Measurements from ENCODE around the gene RHD. TPM values are rescaled to one million over a fixed set of nuclear protein-coding genes. Genes with fewer than 3 reads are reported as not detected.

Gene RHD
- total and polyA plus RNA-seq, 2 of the 4 experiments (the other 2 are of a cell fraction) = not detected

GRCh38 chr1:25343872-25344271 is 71.6 kb downstream of the RHD start:
- peak overlapping the region; percentile 60; the same call in 1 of the 2 replicates for H3K4me2 ChIP-seq (ENCODE audit: low read depth, low read length)
- no peak overlapping the region for H3K9ac ChIP-seq (ENCODE audit: low read depth, low read length)
- no CpG with 5 or more reads among the region's 4 CpGs for WGBS, 2 experiments (ENCODE audit: extremely low coverage in 2 of 2, insufficient read length in 1 of 2)
- no peak overlapping the region for H4K5ac ChIP-seq (ENCODE audit: low read depth, low read length)
- TF ChIP-seq POLR2A (IDR thresholded peaks at IDR 0.05; ENCODE audit: low read depth, low read length) (no peak), USF2 (IDR thresholded peaks at IDR 0.05; ENCODE audit: low read depth, low read length) (no peak), FOS (IDR thresholded peaks at IDR 0.05; ENCODE audit: low read depth, low read length) (no peak; the same call in none of the 2 replicates), SMC3 (IDR thresholded peaks at IDR 0.05; ENCODE audit: low read depth, low read length) (0 out of 2 replicates have a peak, but pooled peaks have one; percentile 15), CEBPB (IDR thresholded peaks at IDR 0.05; ENCODE audit: low read depth, low read length) (peak; percentile 72), MXI1 (IDR thresholded peaks at IDR 0.05; ENCODE audit: borderline replicate concordance, low read depth, low read length) (0 out of 2 replicates have a peak, but pooled peaks have one; percentile 38), RFX5 (IDR thresholded peaks at IDR 0.05; ENCODE audit: low read depth, low read length) (no peak), NFE2L2 (IDR thresholded peaks at IDR 0.05; ENCODE audit: low read depth, low read length) (no peak), RCOR1 (IDR thresholded peaks at IDR 0.05; ENCODE audit: insufficient replicate concordance, low read length) (peak; percentile 65), RAD21 (IDR thresholded peaks at IDR 0.05; ENCODE audit: low read length) (no peak)
- peaks cover 25% of the 10 kb centered on the region for H4K20me1 ChIP-seq (ENCODE audit: insufficient read depth, low read length)
- H3K23ac ChIP-seq (ENCODE audit: low read depth, low read length) = peak overlapping the region; percentile 41; the same call in 1 of the 2 replicates
- H3K36me3 ChIP-seq (ENCODE audit: control insufficient read depth, insufficient read depth, low read length) = peaks cover 15% of the 10 kb centered on the region
- no peak overlapping the region for H2AFZ ChIP-seq (replicated peaks; ENCODE audit: low read length, poor library complexity)
- H3K14ac ChIP-seq (replicated peaks; ENCODE audit: low read depth, low read length) = peak overlapping the region; percentile 47; the same call in 1 of the 2 replicates
- H3K79me1 ChIP-seq (ENCODE audit: low read depth in 1 of 2, low read length in 2 of 2) = peaks cover 20 to 39% of the 10 kb centered on the region in 2 experiments
- H3K4ac ChIP-seq (ENCODE audit: low read depth, low read length) = peak overlapping the region; percentile 49; the same call in 1 of the 2 replicates
- H2BK5ac ChIP-seq (ENCODE audit: low read depth, low read length, poor library complexity, severe bottlenecking) = peak overlapping the region; percentile 52
- H2AK9ac ChIP-seq (replicated peaks; ENCODE audit: low read depth, low read length, poor library complexity) = no peak overlapping the region
- peak overlapping the region; percentile 47; the same call in 1 of the 2 replicates for H2AK5ac ChIP-seq (ENCODE audit: low read depth, low read length)
- peak overlapping the region in 1 of 2 experiments; percentile 47; a peak in 2 of 4 replicates for H4K8ac ChIP-seq (ENCODE audit: low read depth in 2 of 2, low read length in 2 of 2)
- H3K27me3 ChIP-seq (ENCODE audit: control insufficient read depth, insufficient read depth, low read length) = no peaks in the 10 kb centered on the region
- POLR2A ChIA-PET (ENCODE audit: unreplicated experiment) = no interaction called here
- H3K9me1 ChIP-seq (ENCODE audit: insufficient read depth, low read length) = peaks cover 5% of the 10 kb centered on the region; the same call in 1 of the 2 replicates
- peak overlapping the region; percentile 27; the same call in 1 of the 2 replicates for H3K27ac ChIP-seq (ENCODE audit: insufficient read depth, low read length)
- intact Hi-C loops (cut with micrococcal nuclease) = loop anchor here (5.0 kb wide), 1 partner anchor 97 kb away; the partner anchor contains the start of gene RSRP1
- ATAC-seq (ENCODE audit: low read depth) (peak; percentile 88), DNase-seq (peak; percentile 89)
- peak overlapping the region; percentile 36; the same call in 1 of the 2 replicates for H2BK120ac ChIP-seq (ENCODE audit: low read depth, low read length)
- CTCF ChIA-PET = interaction anchor here (0.6 to 1.3 kb wide), 2 partner anchors 9 to 660 kb away, joined by 4 to 6 read pairs; no protein-coding TSS in a partner anchor
- H3K4me3 ChIP-seq (ENCODE audit: insufficient read depth, low read depth, low read length) = no peak overlapping the region
- H3K4me1 ChIP-seq (ENCODE audit: control insufficient read depth, insufficient read depth, low read length) = peaks cover 4% of the 10 kb centered on the region
- in situ Hi-C loops (cut with MboI; ENCODE audit: low sequenced_read_pairs) = no loop called here
- peak overlapping the region; percentile 57; the same call in 1 of the 2 replicates for H3K56ac ChIP-seq (ENCODE audit: extremely low read depth, insufficient read depth, low read length)
- peak overlapping the region; percentile 40; the same call in 1 of the 2 replicates for H3K18ac ChIP-seq (ENCODE audit: low read depth, low read length)
- H4K91ac ChIP-seq (ENCODE audit: insufficient read depth, low read depth, low read length) = no peak overlapping the region
- 0 out of 3 replicates have a peak overlapping the region, but pooled peaks have one; percentile 9 for H2BK15ac ChIP-seq (ENCODE audit: low read depth, low read length)
- H2BK20ac ChIP-seq (ENCODE audit: low read depth, low read length) = peak overlapping the region; percentile 64; the same call in 1 of the 2 replicates
- H3K9me3 ChIP-seq (ENCODE audit: control insufficient read depth, insufficient read depth, low read length) = no peaks in the 10 kb centered on the region
- dilution Hi-C loops (cut with HindIII; ENCODE audit: low sequenced_read_pairs, unreplicated experiment) = no loop called here
- no TSS peak for BruUV-seq (replicated peaks)

Measured in IMR-90 (cell line).